HG03354 (cell line): ENCODE measurements around the gene KCNJ3.

ENCODE experiments used
- ATAC-seq: cut with Tn5 transposase; IDR thresholded peaks from one replicate; pipeline ENCODE4 v1.9.1; 2021; ENCODE audit warnings: mild to moderate bottlenecking; ENCODE audit not compliant: unreplicated experiment, poor library complexity, severe bottlenecking

KCNJ3 gene

DNA sequence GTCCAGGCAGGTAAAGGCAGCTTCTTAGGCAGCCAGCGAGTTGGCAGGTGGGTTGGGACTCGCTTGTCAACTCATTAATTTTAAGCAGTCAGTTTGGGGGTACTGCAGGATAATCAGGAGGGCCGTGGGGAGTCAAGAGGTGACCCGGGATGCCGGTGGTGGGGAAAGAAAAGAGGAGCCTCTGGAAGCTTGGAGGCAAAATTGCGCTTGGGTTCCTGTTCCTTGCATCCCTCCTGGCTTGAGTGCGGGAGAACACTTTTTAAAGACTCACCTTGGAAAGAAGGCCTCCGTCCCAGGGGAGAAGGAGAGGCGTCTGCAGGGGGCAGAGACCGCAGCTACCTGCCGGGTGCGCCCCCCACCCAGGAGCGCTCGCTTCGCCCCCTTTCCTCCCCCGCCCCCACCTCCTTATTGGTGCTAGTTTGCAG, at the start of gene KCNJ3:
Gene KCNJ3, plus strand, starts transcription at position 400 of the 425 bp plus-strand sequence. CDS start 81 bp downstream, outside the sequence.
- ATAC-seq: no peak

GRCh38 chr2:154655499-154655898, 43.0 kb upstream of the KCNJ3 start:
- no peak for ATAC-seq

- ATAC-seq: no peak
Measured at GRCh38 chr2:154658854-154659253, 39.6 kb upstream of the KCNJ3 start.

DNA sequence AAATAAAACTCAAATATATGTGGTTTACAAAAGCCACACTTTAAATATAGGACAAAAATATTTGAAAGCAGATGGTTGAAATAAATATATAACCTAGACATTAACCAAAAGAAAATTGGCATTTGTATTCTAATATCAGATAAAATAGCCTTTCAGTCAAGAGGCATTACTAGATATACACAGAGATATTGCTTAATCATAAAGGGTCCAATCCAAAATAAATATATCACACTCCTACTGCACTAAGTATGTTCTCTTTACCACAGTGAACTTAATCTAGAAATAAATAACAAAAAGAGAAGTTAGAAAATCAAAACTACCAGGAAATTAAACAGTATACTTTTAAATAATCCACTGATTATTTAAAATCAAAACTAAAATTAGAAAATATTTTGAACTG, 34.2 kb upstream of the KCNJ3 start:
- no peak for ATAC-seq

DNA sequence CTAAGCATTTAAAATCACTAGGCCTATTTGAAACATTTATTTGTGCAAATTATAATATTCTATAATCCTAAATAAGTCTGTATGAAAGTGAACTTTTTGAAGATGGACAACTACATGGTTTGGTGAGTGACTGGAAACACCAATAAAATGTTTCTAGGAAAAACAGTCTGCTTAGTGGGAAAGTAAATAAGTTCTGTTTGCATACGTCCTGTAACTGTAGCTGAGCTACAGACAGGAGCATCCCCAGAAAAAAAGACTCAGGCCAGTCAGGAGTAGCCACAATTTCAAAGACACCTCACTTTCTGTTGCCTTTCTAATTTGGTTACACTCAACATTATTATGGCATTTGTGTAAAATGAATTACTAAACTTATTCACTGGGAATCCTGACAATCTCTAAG, 28.4 kb upstream of the KCNJ3 start:
- no peak for ATAC-seq

DNA sequence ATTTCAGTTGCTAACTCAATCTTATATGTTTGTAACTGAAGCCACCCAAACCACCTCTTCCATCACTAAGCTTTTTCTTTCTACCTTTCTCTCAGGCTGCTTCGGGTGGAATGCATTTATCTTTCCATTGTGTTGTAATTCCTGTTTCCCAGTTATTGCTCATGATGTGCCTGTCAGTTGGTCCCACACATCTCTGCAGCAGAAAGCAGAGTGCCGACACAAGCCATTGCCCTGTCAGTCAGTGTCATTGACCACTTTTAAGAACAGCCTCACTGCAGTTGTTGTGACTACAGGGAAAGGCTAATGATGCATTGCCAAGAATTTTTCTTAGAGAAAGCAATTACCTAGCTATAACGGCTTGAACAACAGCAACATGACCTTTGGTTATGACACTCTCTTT, 24.8 kb upstream of the KCNJ3 start:
- no peak for ATAC-seq

- no peak for ATAC-seq
Measured at GRCh38 chr2:154677401-154677800, 21.1 kb upstream of the KCNJ3 start.

GRCh38 chr2:154681741-154682140, 16.8 kb upstream of the KCNJ3 start:
- ATAC-seq: no peak

DNA sequence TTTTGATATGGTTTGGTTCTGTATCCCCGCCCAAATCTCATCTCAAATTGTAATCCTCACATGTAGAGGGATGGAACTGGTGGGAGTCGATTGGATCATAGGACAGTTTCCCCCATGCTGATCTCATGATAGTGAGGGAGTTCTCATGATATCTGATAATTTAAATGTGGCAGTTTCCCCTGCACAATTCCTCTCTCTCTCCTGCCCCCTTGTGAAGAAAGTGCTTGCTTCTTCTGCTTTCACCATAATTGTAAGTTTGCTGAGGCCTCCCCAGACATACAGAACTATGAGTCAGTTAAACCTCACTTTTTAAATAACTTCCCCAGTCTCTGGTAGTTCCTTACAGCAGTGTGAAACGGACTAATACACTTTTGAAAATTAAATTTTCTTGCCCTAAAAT, 12.3 kb upstream of the KCNJ3 start:
- no peak for ATAC-seq

DNA sequence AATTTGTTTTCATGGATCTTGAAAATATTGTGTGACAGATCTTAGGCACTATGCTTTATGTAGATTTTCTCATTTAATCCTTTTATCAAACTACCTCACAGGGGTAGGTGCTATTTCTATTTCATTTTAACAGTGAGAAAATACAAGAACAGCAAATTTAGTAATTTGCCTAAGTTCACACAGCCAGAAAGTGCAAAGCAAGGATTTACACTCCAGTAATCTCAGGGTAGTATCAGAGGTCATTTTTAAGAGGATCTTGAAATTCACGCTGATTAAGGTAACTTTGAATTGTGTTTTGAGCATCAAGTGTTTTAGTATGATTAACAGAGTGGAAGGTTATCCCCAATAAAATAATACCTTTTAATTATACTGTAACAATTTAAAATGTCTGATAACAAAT, 10.1 kb upstream of the KCNJ3 start:
- no peak for ATAC-seq

- no peak for ATAC-seq
Measured at GRCh38 chr2:154689158-154689557, 9.3 kb upstream of the KCNJ3 start.

GRCh38 chr2:154692927-154693326, 5.6 kb upstream of the KCNJ3 start:
- no peak for ATAC-seq

- ATAC-seq: no peak
Measured at GRCh38 chr2:154693741-154694340, 4.7 kb upstream of the KCNJ3 start.

GRCh38 chr2:154694881-154695280, 3.6 kb upstream of the KCNJ3 start:
- no peak for ATAC-seq

GRCh38 chr2:154696369-154696768, 2.1 kb upstream of the KCNJ3 start:
- no peak for ATAC-seq

- no peak for ATAC-seq
Measured at GRCh38 chr2:154696810-154697417, 1.6 kb upstream of the KCNJ3 start.

GRCh38 chr2:154697418-154698252, 860 bp upstream of the KCNJ3 start:
- ATAC-seq: no peak

GRCh38 chr2:154698721-154699574, 453 bp downstream of the KCNJ3 start:
- ATAC-seq: no peak

DNA sequence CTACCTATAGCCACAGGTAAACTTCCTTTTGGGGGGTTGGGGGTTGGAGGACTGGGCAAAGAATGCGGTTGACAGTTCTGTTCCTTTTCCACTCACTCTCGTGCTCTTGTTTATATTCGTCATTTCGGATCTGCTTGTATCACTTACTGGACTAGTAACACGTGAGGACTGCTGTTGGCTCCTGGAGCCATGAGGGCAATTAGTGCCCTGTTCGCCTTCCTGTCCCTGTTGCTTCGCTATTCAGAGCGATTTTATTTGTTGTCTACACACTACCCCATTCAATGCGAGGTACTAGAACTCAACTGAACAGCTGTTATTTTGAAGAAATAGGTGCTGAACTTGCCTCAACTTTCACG, 1.1 kb downstream of the KCNJ3 start:
- ATAC-seq: no peak

DNA sequence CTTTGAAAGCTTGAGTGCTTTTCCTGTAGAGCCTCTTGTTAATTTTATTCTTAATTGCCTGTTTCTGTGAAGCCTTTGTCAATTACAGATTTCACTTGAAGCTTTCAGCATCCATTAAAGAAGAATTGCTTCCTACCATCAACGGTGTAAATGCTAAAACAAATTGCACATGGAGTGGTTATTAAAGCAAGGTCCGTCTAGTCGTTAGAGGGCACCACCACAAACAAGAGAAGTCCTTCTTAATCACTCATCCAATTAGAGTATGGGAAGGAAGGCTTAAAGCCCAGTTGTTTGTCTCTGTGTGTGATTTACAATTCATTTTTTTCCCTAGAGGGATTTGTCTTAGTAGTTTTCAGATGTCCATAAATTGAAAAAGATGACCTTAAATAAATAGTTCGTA, 1.6 kb downstream of the KCNJ3 start:
- ATAC-seq: no peak
